A673 (cell line): Measurements from ENCODE around the gene PYGL. TPM values are rescaled to one million over a fixed set of nuclear protein-coding genes. Genes with fewer than 3 reads are reported as not detected.

ENCODE experiments used
- BruUV-seq: library from RNA; stranded (reverse); fragments of 400-500 nt; replicated peaks from 2 replicates; lab custom pipeline; 2021; lab: Mats Ljungman, UMichigan
- CTCF ChIA-PET: fragments of 300-600 bp; sonication (Branson Sonifier 250); formaldehyde crosslinking; loops from one replicate; lab custom pipeline; 2022; ENCODE audit warnings: antibody characterized with exemption; lab: Charles Lee
- POLR2A ChIA-PET: fragments of 300-600 bp; sonication (Branson Sonifier 250); formaldehyde crosslinking; loops from one replicate; lab custom pipeline; 2022; ENCODE audit warnings: antibody characterized with exemption; ENCODE audit not compliant: low non-redundant PET; lab: Charles Lee
- DNase-seq: peaks from one replicate; pipeline ENCODE4 v3.0.0-alpha.2; 2015; ENCODE audit warnings: low spot score
- H3K27ac ChIP-seq: fragments of 200-600 bp; sonication (generic); 2 replicates; pipeline ENCODE4 v1.5.1; 2016; ENCODE audit warnings: mixed run types, low read depth, mild to moderate bottlenecking, mixed read lengths, antibody characterized with exemption, low read length; ENCODE audit not compliant: poor library complexity, severe bottlenecking
- H3K27me3 ChIP-seq: fragments of 200-600 bp; sonication (generic); replicated peaks from 2 replicates; pipeline ENCODE4 v1.6.1; 2017; ENCODE audit warnings: mixed run types, low read depth, mild to moderate bottlenecking, mixed read lengths, antibody characterized with exemption, low read length; ENCODE audit not compliant: insufficient read depth, poor library complexity
- H3K36me3 ChIP-seq: fragments of 200-600 bp; sonication (generic); 2 replicates; pipeline ENCODE4 v1.6.1; 2016; ENCODE audit warnings: mixed run types, mild to moderate bottlenecking, mixed read lengths, antibody characterized with exemption, low read length; ENCODE audit not compliant: insufficient read depth, poor library complexity, severe bottlenecking
- H3K4me1 ChIP-seq: fragments of 200-600 bp; sonication (generic); 2 replicates; pipeline ENCODE4 v1.6.1; 2017; ENCODE audit warnings: mixed run types, mild to moderate bottlenecking, mixed read lengths, antibody characterized with exemption, low read length; ENCODE audit not compliant: insufficient read depth, poor library complexity, severe bottlenecking
- H3K4me3 ChIP-seq: fragments of 200-600 bp; sonication (generic); 2 replicates; pipeline ENCODE4 v1.5.1; 2016; ENCODE audit warnings: low read depth, mixed run types, mild to moderate bottlenecking, mixed read lengths, low read length; ENCODE audit not compliant: poor library complexity, severe bottlenecking
- H3K9me3 ChIP-seq: fragments of 200-600 bp; sonication (generic); 2 replicates; pipeline ENCODE4 v1.6.1; 2016; ENCODE audit warnings: mixed run types, low read depth, mild to moderate bottlenecking, mixed read lengths, antibody characterized with exemption, low read length; ENCODE audit not compliant: poor library complexity, severe bottlenecking
- EZH2 ChIP-seq: fragments of 200-600 bp; sonication (generic); IDR thresholded peaks from 2 replicates; pipeline ENCODE4 v1.6.1; 2017; ENCODE audit warnings: borderline replicate concordance, low read depth, mild to moderate bottlenecking, mixed read lengths, antibody characterized with exemption, low read length; ENCODE audit not compliant: poor library complexity, severe bottlenecking
- intact Hi-C: fragments of 100-400 bp; cut with micrococcal nuclease; formaldehyde crosslinking; loops from one replicate; pipeline ENCODE4 v1.10.0; 2022; ENCODE audit not compliant: unreplicated experiment
- total RNA-seq: library from RNA; stranded (reverse); gene quantifications from 2 replicates; pipeline ENCODE4 v1.2.3, GENCODE V29; 2021
- TF ChIP-seq, protein P1 (sequence below): fragments of 300-800, 200-600 bp; sonication (generic); conservative IDR thresholded peaks from 2 replicates; pipeline ENCODE4 v1.5.1; 2017; ENCODE audit warnings: low read depth, mild to moderate bottlenecking, antibody characterized with exemption, low read length, moderate library complexity, mixed read lengths

PYGL gene
- total RNA-seq, 1 experiment from 2014 or later = 14.2 TPM

DNA sequence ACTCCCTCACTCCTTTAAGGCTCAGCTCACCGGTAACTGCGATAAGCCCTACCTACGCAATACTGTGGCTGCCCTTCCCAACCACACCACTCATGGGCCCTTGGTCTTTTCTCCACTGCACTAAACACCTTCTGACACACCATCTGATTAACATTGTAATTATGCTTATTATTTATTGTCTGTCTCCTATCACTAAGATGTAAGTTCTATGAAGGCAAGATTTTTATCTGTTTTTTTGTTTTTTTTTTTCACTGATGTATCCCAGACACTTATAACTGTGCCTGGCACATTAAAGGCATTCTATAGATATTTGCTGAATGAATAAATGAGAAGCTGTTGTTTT lies 34.2 kb upstream of the PYGL start:
- no peak for DNase-seq
- TF ChIP-seq, protein P1, sequence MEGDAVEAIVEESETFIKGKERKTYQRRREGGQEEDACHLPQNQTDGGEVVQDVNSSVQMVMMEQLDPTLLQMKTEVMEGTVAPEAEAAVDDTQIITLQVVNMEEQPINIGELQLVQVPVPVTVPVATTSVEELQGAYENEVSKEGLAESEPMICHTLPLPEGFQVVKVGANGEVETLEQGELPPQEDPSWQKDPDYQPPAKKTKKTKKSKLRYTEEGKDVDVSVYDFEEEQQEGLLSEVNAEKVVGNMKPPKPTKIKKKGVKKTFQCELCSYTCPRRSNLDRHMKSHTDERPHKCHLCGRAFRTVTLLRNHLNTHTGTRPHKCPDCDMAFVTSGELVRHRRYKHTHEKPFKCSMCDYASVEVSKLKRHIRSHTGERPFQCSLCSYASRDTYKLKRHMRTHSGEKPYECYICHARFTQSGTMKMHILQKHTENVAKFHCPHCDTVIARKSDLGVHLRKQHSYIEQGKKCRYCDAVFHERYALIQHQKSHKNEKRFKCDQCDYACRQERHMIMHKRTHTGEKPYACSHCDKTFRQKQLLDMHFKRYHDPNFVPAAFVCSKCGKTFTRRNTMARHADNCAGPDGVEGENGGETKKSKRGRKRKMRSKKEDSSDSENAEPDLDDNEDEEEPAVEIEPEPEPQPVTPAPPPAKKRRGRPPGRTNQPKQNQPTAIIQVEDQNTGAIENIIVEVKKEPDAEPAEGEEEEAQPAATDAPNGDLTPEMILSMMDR = no peak
- no peak for TF ChIP-seq EZH2
- intact Hi-C loops = no loop called here
- Histone ChIP-seq H3K27me3 (no peaks in the 10 kb centered on the region), H3K4me1 (no peaks in the 10 kb centered on the region), H3K27ac (no peak overlapping the region), H3K9me3 (no peaks in the 10 kb centered on the region), H3K4me3 (no peak overlapping the region), H3K36me3 (no peaks in the 10 kb centered on the region)
- no TSS peak for BruUV-seq
- POLR2A ChIA-PET = interaction anchor here (0.9 kb wide), 1 partner anchor 16 kb away, joined by 3 read pairs; no protein-coding TSS in a partner anchor
- CTCF ChIA-PET = no interaction called here

DNA sequence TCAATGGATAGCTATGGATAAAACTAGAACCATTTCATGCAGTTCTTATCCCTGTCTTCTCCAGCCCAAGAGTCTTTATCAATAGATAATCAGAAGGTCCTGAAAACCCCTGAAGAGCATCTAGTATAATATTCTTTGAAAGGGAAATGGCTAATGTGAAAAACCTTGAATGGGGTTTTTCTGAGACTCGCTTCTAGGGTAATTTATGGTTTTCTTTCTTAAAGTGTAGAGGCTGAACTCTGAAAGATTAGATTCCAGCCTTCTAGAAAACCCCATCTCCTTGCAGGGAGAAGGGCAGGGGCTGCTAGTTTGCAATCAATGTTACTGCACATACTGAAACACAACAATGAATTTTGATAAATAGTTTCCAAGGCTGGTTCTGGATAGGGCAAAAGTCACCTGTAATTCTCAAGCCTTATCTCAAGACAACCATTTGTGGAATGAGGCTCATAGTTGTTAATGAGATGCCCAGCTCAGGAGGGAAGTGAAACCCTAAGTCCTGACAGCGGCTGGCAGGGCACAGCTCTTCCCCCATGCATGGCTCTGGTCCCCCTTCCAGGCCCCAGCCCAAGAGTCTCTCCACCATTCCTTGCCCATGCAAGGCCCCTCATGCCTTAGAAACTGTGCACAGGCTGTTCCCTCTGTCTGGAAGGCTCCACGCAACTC lies 33.7 kb upstream of the PYGL start:
- Histone ChIP-seq H3K27me3 (no peaks in the 10 kb centered on the region), H3K4me1 (no peaks in the 10 kb centered on the region), H3K9me3 (no peaks in the 10 kb centered on the region), H3K36me3 (no peaks in the 10 kb centered on the region), H3K4me3 (no peak overlapping the region), H3K27ac (no peak overlapping the region)
- ChIA-PET CTCF (no interaction called here), POLR2A (interaction anchor here (0.9 kb wide), 1 partner anchor 16 kb away, joined by 3 read pairs; no protein-coding TSS in a partner anchor)
- TF ChIP-seq, protein P1 = no peak
- no peak for TF ChIP-seq EZH2
- intact Hi-C loops = no loop called here
- BruUV-seq = no TSS peak
- DNase-seq = no peak

DNA sequence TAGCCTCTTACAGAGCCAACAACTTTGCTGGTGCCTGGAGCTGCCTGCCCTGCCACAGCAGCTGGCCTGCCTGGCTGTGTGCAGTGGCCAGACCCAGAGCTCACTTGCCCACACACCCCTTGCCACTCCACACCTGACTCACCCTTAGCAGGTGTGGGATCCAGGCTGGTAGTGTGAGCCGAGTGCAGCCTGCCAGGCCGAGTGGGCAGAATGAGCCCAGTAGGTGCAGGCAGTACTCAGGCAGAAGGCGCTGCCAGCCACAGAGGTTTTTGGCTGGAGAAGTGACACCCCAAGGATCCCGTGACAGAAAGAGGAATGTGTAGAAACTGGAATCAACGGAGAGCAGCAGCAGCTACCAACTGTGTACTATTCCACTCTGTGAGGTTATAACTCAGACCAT lies 29.8 kb upstream of the PYGL start:
- POLR2A ChIA-PET = no interaction called here
- Histone ChIP-seq H3K4me1 (no peaks in the 10 kb centered on the region), H3K4me3 (no peak overlapping the region), H3K36me3 (no peaks in the 10 kb centered on the region), H3K9me3 (no peaks in the 10 kb centered on the region), H3K27me3 (no peaks in the 10 kb centered on the region), H3K27ac (no peak overlapping the region)
- CTCF ChIA-PET = no interaction called here
- DNase-seq = no peak
- intact Hi-C loops = no loop called here
- TF ChIP-seq, protein P1 = no peak
- TF ChIP-seq EZH2 = no peak
- BruUV-seq = no TSS peak
